AG04449 (cell line): ENCODE data around the gene HOXA11.

Source experiments
- CTCF ChIA-PET: fragments of 350-600 bp; formaldehyde crosslinking; extraction: SDS; loops from one replicate; lab custom pipeline; 2021; ENCODE audit warnings: antibody characterized with exemption; lab: Yijun Ruan, JAX
- POLR2A ChIA-PET: fragments of 400-600, 350-600 bp; formaldehyde crosslinking; extraction: SDS; loops from one replicate; lab custom pipeline; 2020; ENCODE audit warnings: antibody characterized with exemption, inconsistent platforms; lab: Yijun Ruan, JAX
- DNase-seq: peaks from one replicate; pipeline ENCODE4 v3.0.0-alpha.2; 2010; ENCODE audit warnings: low read depth, low spot score
- H3K4me3 ChIP-seq: 2 replicates; pipeline ENCODE4 v1.5.1; 2011; ENCODE audit warnings: low read depth, mild to moderate bottlenecking, control low read depth, low read length
- CTCF ChIP-seq: IDR thresholded peaks from one replicate; pipeline ENCODE4 v1.5.1; 2011; ENCODE audit warnings: mild to moderate bottlenecking, moderate library complexity, low read length, control low read depth, inconsistent platforms; ENCODE audit not compliant: insufficient read depth; ENCODE audit errors: missing control alignments

HOXA11 gene

GRCh38 chr7:27174874-27175625 is 10.0 kb downstream of the HOXA11 start:
- CTCF ChIA-PET: interaction anchor here (0.9 to 9.5 kb wide), 4 partner anchors 11 to 24 kb away, joined by 3 to 117 read pairs (median 6); partner anchors contain the start of genes HOXA13 and HOXA9
- POLR2A ChIA-PET: interaction anchor here (0.8 to 5.5 kb wide), 3 partner anchors 9 to 13 kb away, joined by 3 to 33 read pairs (median 13); partner anchors contain the start of gene HOXA9
- H3K4me3 ChIP-seq: peak overlapping the region; percentile 75
- DNase-seq: no peak
- no peak for TF ChIP-seq CTCF

- POLR2A ChIA-PET: interaction anchor here (2.2 to 5.5 kb wide), 3 partner anchors 8 to 12 kb away, joined by 9 to 33 read pairs (median 13); partner anchors contain the start of genes HOXA11 and HOXA9
- TF ChIP-seq CTCF: no peak
- DNase-seq: no peak
- peak within 1 kb of the TSS; percentile 75 for H3K4me3 ChIP-seq
- CTCF ChIA-PET: interaction anchor here (0.9 to 9.5 kb wide), 4 partner anchors 11 to 25 kb away, joined by 3 to 117 read pairs (median 3); partner anchors contain the start of genes HOXA13, HOXA3 and HOXA9
Measured at GRCh38 chr7:27173956-27174873, 10.8 kb downstream of the HOXA11 start, which contains the start of gene HOXA10. Gene HOXA10, minus strand, starts transcription at chr7:27174320. Its CDS starts 14 bp downstream, at chr7:27174306.

GRCh38 chr7:27173511-27173955 is 11.5 kb downstream of the HOXA11 start:
- TF ChIP-seq CTCF: no peak
- no peak for DNase-seq
- CTCF ChIA-PET: interaction anchor here (1.3 to 9.5 kb wide), 4 partner anchors 9 to 21 kb away, joined by 3 to 117 read pairs (median 3); partner anchors contain the start of genes HOXA3, HOXA7 and HOXA9
- peak overlapping the region; percentile 75 for H3K4me3 ChIP-seq
- POLR2A ChIA-PET: interaction anchor here (2.8 to 5.5 kb wide), 2 partner anchors 11 to 12 kb away, joined by 9 to 33 read pairs; partner anchors contain the start of gene HOXA11

- peak overlapping the region; percentile 75 for H3K4me3 ChIP-seq
- ChIA-PET CTCF (interaction anchor here (1.3 to 9.5 kb wide), 5 partner anchors 9 to 22 kb away, joined by 3 to 117 read pairs (median 3); partner anchors contain the start of genes HOXA3, HOXA7 and HOXA9), POLR2A (interaction anchor here (0.8 to 5.5 kb wide), 3 partner anchors 9 to 11 kb away, joined by 3 to 33 read pairs (median 9); partner anchors contain the start of gene HOXA11)
- DNase-seq: no peak
- no peak for TF ChIP-seq CTCF
Measured at GRCh38 chr7:27172823-27173510, 12.1 kb downstream of the HOXA11 start.

- H3K4me3 ChIP-seq: peak overlapping the region; percentile 75
- ChIA-PET CTCF (interaction anchor here (1.0 to 9.5 kb wide), 8 partner anchors 6 to 1321 kb away, joined by 3 to 117 read pairs (median 3); partner anchors contain the start of genes HOXA3, HOXA7 and HOXA9), POLR2A (interaction anchor here (0.8 to 5.5 kb wide), 4 partner anchors 8 to 1316 kb away, joined by 3 to 33 read pairs (median 8); partner anchors contain the start of gene HOXA11)
- TF ChIP-seq CTCF: no peak
- no peak for DNase-seq
Measured at GRCh38 chr7:27172315-27172774, 12.7 kb downstream of the HOXA11 start.
